Ecto neural progenitor cell (in vitro differentiated cells): ENCODE results near the gene SH2D1A.
"Not testable (repeated sequence)": the region's sequence is repeated elsewhere in the genome, so short reads cannot be mapped to it uniquely, and the experiment has no call there.

ENCODE experiments used
- DNase-seq: peaks from one replicate; pipeline ENCODE4 v3.0.0-alpha.2; 2018; ENCODE audit warnings: low spot score

Gene SH2D1A

GRCh38 chrX:124346117-124346876 lies at the start of gene SH2D1A:
TSS of gene SH2D1A (plus strand) at chrX:124346563. CDS start at chrX:124346643, 80 bp downstream.
- DNase-seq: no peak

- DNase-seq: not testable (repeated sequence)
Observed at GRCh38 chrX:124299323-124299722, 47.0 kb upstream of the SH2D1A start.

- no peak for DNase-seq
Observed at GRCh38 chrX:124300405-124300804, 46.0 kb upstream of the SH2D1A start.

GRCh38 chrX:124307253-124307907 lies 39.0 kb upstream of the SH2D1A start:
- no peak for DNase-seq

GRCh38 chrX:124325732-124326131 lies 20.6 kb upstream of the SH2D1A start:
- DNase-seq: no peak

GRCh38 chrX:124328765-124329164 lies 17.6 kb upstream of the SH2D1A start:
- no peak for DNase-seq

GRCh38 chrX:124332481-124333424 lies 13.6 kb upstream of the SH2D1A start, which contains the start of gene TEX13D:
TSS of gene TEX13D (plus strand) at chrX:124332660. CDS start at chrX:124332918, 258 bp downstream.
- no peak for DNase-seq

GRCh38 chrX:124333862-124334261 lies 12.5 kb upstream of the SH2D1A start:
- no peak for DNase-seq

- DNase-seq: not testable (repeated sequence)
Observed at GRCh38 chrX:124334555-124334954, 11.8 kb upstream of the SH2D1A start.

- DNase-seq: no peak
Observed at GRCh38 chrX:124335598-124335997, 10.8 kb upstream of the SH2D1A start.

GRCh38 chrX:124337916-124338315 lies 8.4 kb upstream of the SH2D1A start:
- DNase-seq: no peak

- no peak for DNase-seq
Observed at GRCh38 chrX:124338733-124339514, 7.4 kb upstream of the SH2D1A start.

- DNase-seq: no peak
Observed at GRCh38 chrX:124341396-124342132, 4.8 kb upstream of the SH2D1A start.

- DNase-seq: no peak
Observed at GRCh38 chrX:124342174-124342867, 4.0 kb upstream of the SH2D1A start.

- no peak for DNase-seq
Observed at GRCh38 chrX:124343016-124343415, 3.3 kb upstream of the SH2D1A start.

GRCh38 chrX:124344246-124344645 lies 2.1 kb upstream of the SH2D1A start:
- no peak for DNase-seq

- DNase-seq: no peak
Observed at GRCh38 chrX:124346877-124347241, 496 bp downstream of the SH2D1A start.

GRCh38 chrX:124347242-124347641 lies 879 bp downstream of the SH2D1A start:
- no peak for DNase-seq

GRCh38 chrX:124348182-124348581 lies 1.8 kb downstream of the SH2D1A start:
- DNase-seq: no peak

- DNase-seq: no peak
Observed at GRCh38 chrX:124348885-124349453, 2.6 kb downstream of the SH2D1A start.
